HG02763 (cell line): ENCODE results near the gene HSPBAP1.

ENCODE experiments used
- ATAC-seq: cut with Tn5 transposase; IDR thresholded peaks from one replicate; pipeline ENCODE4 v1.9.1; 2021; ENCODE audit warnings: mild to moderate bottlenecking, moderate library complexity; ENCODE audit not compliant: unreplicated experiment

Gene HSPBAP1

DNA sequence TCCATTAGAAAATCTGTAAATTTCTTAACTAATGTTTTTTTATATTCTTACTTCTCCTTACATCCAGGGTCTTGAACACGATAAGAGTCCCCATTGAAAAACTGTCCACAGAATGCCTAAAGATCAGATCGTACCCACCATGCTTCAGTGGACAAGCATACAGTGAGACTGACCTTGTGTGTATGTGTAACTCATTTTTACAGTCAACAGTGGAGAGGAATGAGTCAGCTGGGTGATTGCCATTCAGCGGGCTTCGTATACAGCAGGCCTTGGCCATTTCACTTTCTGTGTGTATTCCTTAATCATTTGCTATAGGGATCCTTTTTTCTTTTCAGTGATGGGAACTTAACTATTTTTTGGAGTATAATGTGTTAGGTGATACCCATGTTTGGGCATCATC is 102.4 kb downstream of the HSPBAP1 start:
- no peak for ATAC-seq

DNA sequence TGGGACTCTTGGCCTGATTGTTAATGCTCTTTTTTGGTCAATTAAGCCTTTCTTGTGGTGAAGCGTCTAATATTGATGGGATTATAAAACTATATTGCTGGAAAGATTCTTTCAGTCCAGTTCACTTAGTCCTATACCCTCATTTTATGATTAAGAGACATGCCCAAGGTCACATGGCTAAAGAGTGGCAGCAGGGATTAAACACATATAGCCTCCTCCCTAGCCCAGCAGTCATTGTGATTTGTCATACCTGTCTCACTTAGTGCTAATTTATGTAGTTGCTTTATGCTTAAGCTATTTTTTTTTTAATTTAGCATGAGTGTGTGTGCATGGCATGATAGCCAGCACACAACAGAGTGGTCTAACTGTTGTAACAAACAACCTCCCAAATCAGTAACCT is 103.5 kb downstream of the HSPBAP1 start:
- no peak for ATAC-seq
